A549 (cell line): Measurements from ENCODE around the gene DDR1. TPM values are rescaled to one million over a fixed set of nuclear protein-coding genes. Genes with fewer than 3 reads are reported as not detected.

Source experiments
- ATAC-seq, 2 experiments: fragments of 200-7000 bp in 1 of 2; fragments of >200 bp in 1 of 2; cut with Nextera tagmentation in 1 of 2; cut with Tn5 transposase in 1 of 2; 3 replicates each; pipeline versions ENCODE4 v1.8.0 to v1.9.1; 2018 to 2020; ENCODE audit warnings: mild to moderate bottlenecking in 1 of 2, moderate library complexity in 1 of 2
- CTCF ChIA-PET: fragments of 300-600 bp; sonication (Branson Sonifier 250); formaldehyde crosslinking; extraction: SDS; loops from one replicate; lab custom pipeline; 2021; ENCODE audit warnings: antibody characterized with exemption, inconsistent platforms; lab: Yijun Ruan, JAX
- POLR2A ChIA-PET: fragments of 350-600 bp; formaldehyde crosslinking; extraction: SDS; loops from one replicate; lab custom pipeline; 2021; ENCODE audit warnings: antibody characterized with exemption, inconsistent platforms; lab: Yijun Ruan, JAX
- DNase-seq, 2 experiments: peaks; one replicate each; pipeline versions ENCODE4 v3.0.0 to v3.0.0-alpha.2; 2011 to 2016; ENCODE audit warnings: low read depth in 1 of 2, low spot score in 1 of 2
- FAIRE-seq: peaks from 2 replicates; lab custom pipeline; 2011; peaks lifted over from hg19 to GRCh38; lab: Jason Lieb, UNC
- H3K27ac ChIP-seq, 2 experiments: fragments of >200 bp; sonication (Bioruptor Twin); formaldehyde crosslinking; 3 replicates each; pipeline ENCODE4 v1.5.1; 2016 to 2017
- H3K4me1 ChIP-seq: fragments of >200 bp; sonication (Bioruptor Twin); formaldehyde crosslinking; 3 replicates; pipeline ENCODE4 v1.6.1; 2016
- H3K4me2 ChIP-seq: fragments of >200 bp; sonication (Bioruptor Twin); formaldehyde crosslinking; 3 replicates; pipeline ENCODE4 v1.6.1; 2016
- H3K4me3 ChIP-seq: fragments of >200 bp; sonication (Bioruptor Twin); formaldehyde crosslinking; 3 replicates; pipeline ENCODE4 v1.5.1; 2016
- H3K9me3 ChIP-seq: fragments of >200 bp; sonication (Bioruptor Twin); formaldehyde crosslinking; 3 replicates; pipeline ENCODE4 v1.6.1; 2016
- BHLHE40 ChIP-seq: IDR thresholded peaks from 2 replicates; pipeline ENCODE4 v1.6.1; 2012; ENCODE audit warnings: low read depth, low read length, inconsistent platforms
- CBX8 ChIP-seq: fragments of 200-600 bp; sonication (generic); IDR thresholded peaks from 2 replicates; pipeline ENCODE4 v1.6.1; 2016
- CHD2 ChIP-seq: fragments of 150-350 bp; IDR thresholded peaks from 2 replicates; pipeline ENCODE4 v1.6.1; 2014; ENCODE audit warnings: low read length; ENCODE audit not compliant: partially characterized antibody
- EHMT2 ChIP-seq: fragments of 200-600 bp; sonication (generic); IDR thresholded peaks from 2 replicates; pipeline ENCODE4 v1.6.1; 2016; ENCODE audit warnings: antibody characterized with exemption, low read depth, mild to moderate bottlenecking, moderate library complexity
- ESRRA ChIP-seq: fragments of 150-350 bp; IDR thresholded peaks from 2 replicates; pipeline ENCODE4 v1.6.1; 2014; ENCODE audit warnings: mild to moderate bottlenecking, low read length, borderline replicate concordance
- FOSB ChIP-seq: fragments of 250-450 bp; sonication (Bioruptor Pico); IDR thresholded peaks from 2 replicates; pipeline ENCODE4 v1.5.0; 2020; ENCODE audit warnings: mild to moderate bottlenecking, moderate library complexity
- GATA3 ChIP-seq: IDR thresholded peaks from 2 replicates; pipeline ENCODE4 v1.6.1; 2012; ENCODE audit warnings: borderline replicate concordance
- HDAC2 ChIP-seq: fragments of 200-600 bp; sonication (generic); IDR thresholded peaks from 2 replicates; pipeline ENCODE4 v1.6.1; 2016
- HOXB13 ChIP-seq: fragments of 250-450 bp; sonication (Bioruptor Pico); IDR thresholded peaks from 2 replicates; pipeline ENCODE4 v1.5.0; 2020; ENCODE audit warnings: low read depth, mild to moderate bottlenecking, moderate library complexity
- JUNB ChIP-seq: fragments of >200 bp; sonication (Bioruptor Twin); formaldehyde crosslinking; IDR thresholded peaks from 2 replicates; pipeline ENCODE4 v1.6.1; 2016
- KDM1A ChIP-seq: fragments of 200-600 bp; sonication (generic); IDR thresholded peaks from 2 replicates; pipeline ENCODE4 v1.6.1; 2016; ENCODE audit warnings: low read depth, mild to moderate bottlenecking
- MAFK ChIP-seq: fragments of 450-650 bp; IDR thresholded peaks from 2 replicates; pipeline ENCODE4 v1.6.1; 2014; ENCODE audit not compliant: partially characterized antibody
- MAZ ChIP-seq: fragments of 150-350 bp; IDR thresholded peaks from 2 replicates; pipeline ENCODE4 v1.6.1; 2014; ENCODE audit warnings: antibody characterized with exemption, low read depth, low read length, borderline replicate concordance
- PHF8 ChIP-seq: fragments of 200-600 bp; sonication (generic); IDR thresholded peaks from 2 replicates; pipeline ENCODE4 v1.6.1; 2016; ENCODE audit warnings: low read depth, mild to moderate bottlenecking, antibody characterized with exemption, moderate library complexity, borderline replicate concordance
- POLR2AphosphoS2 ChIP-seq: conservative IDR thresholded peaks from 2 replicates; pipeline ENCODE4 v1.6.1; 2012; ENCODE audit warnings: low read length, improper control_type of control experiment, inconsistent platforms
- RCOR1 ChIP-seq: fragments of 150-350 bp; IDR thresholded peaks from 2 replicates; pipeline ENCODE4 v1.6.1; 2014; ENCODE audit warnings: antibody characterized with exemption, low read length, low read depth
- TFCP2L1 ChIP-seq: fragments of 250-450 bp; sonication (Bioruptor Pico); IDR thresholded peaks from 2 replicates; pipeline ENCODE4 v1.5.0; 2021; ENCODE audit warnings: mild to moderate bottlenecking
- ZFP36 ChIP-seq: fragments of 450-650 bp; IDR thresholded peaks from 2 replicates; pipeline ENCODE4 v1.6.1; 2014; ENCODE audit warnings: borderline replicate concordance; ENCODE audit not compliant: partially characterized antibody
- ZNF302 ChIP-seq: fragments of 250-450 bp; sonication (Bioruptor Pico); IDR thresholded peaks from 2 replicates; pipeline ENCODE4 v1.9.0; 2021; ENCODE audit warnings: inconsistent platforms, mild to moderate bottlenecking, moderate library complexity
- ZSCAN20 ChIP-seq: fragments of 250-450 bp; sonication (Bioruptor Pico); IDR thresholded peaks from 2 replicates; pipeline ENCODE4 v1.8.0; 2022; ENCODE audit warnings: mild to moderate bottlenecking, moderate library complexity
- WGBS: methylation state at CpG from one replicate; pipeline ENCODE4 v1.1.6; 2017; ENCODE audit errors: missing lambda C conversion rate; 5-methylcytosine and 5-hydroxymethylcytosine counted together
- polyA plus RNA-seq, 4 experiments: library from polyadenylated mRNA; depleted of rRNA in 3 of 4; stranded (reverse); fragments of >200 nt; fragmentation: RNase III in 1 of 4; extraction: RNeasy Plus Mini Kit Qiagen cat#74134 plus additional on column Dnase treatment in 1 of 4; gene quantifications; 2 replicates in 3 of 4; 3 replicates in 1 of 4; pipeline ENCODE4 v1.2.3, GENCODE V29; 2011 to 2017
- TF ChIP-seq, protein P1 (sequence below): fragments of >200 bp; sonication (Bioruptor Twin); formaldehyde crosslinking; IDR thresholded peaks from 2 replicates; pipeline ENCODE4 v1.6.1; 2016
- TF ChIP-seq, protein P2 (sequence below): fragments of >200 bp; sonication (Bioruptor Twin); formaldehyde crosslinking; IDR thresholded peaks from 3 replicates; pipeline ENCODE4 v1.5.1; 2016
- TF ChIP-seq, protein P3 (sequence below): IDR thresholded peaks from 2 replicates; pipeline ENCODE4 v1.6.1; 2012
- TF ChIP-seq, protein P4 (sequence below): IDR thresholded peaks from 2 replicates; pipeline ENCODE4 v1.6.1; 2012; ENCODE audit warnings: low read depth, borderline replicate concordance
- TF ChIP-seq, protein P5 (sequence below): fragments of 250-450 bp; sonication (Bioruptor Pico); IDR thresholded peaks from 2 replicates; pipeline ENCODE4 v1.5.0; 2020; ENCODE audit warnings: low read depth, mild to moderate bottlenecking, moderate library complexity

DDR1 gene
- polyA plus RNA-seq, 2 of the 4 experiments (the other 2 are of a cell fraction): 19.8 to 43.5 TPM

DNA sequence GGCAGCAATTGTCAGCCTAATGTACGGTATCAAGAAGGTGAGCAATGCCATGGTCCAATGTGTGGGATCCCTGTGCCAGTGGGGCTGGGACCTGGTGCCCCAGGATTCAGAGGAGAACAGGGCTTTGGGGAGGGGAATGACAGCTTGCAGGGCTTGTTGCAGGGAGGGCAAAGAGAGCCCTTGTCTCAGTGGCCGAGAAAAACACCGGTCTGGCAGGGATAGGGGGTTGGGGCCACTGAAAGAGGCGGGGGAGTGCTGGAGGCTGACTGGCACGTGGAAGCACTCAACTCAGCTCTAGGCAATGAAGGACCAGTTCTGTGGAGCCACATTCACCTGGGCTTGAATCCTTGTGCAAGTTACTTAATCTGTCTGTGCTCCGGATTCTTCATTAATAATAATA lies 52.9 kb downstream of the DDR1 start:
- ChIA-PET CTCF (no interaction called here), POLR2A (no interaction called here)
- ATAC-seq (no peak), FAIRE-seq (no peak), DNase-seq (no peak)
- TF ChIP-seq KDM1A (no peak), BHLHE40 (no peak), FOSB (CRISPR knock-in tag) (no peak), HDAC2 (no peak), POLR2AphosphoS2 (no peak), ZSCAN20 (no peak), HOXB13 (CRISPR knock-in tag) (no peak), PHF8 (no peak), RCOR1 (no peak), GATA3 (no peak), ESRRA (no peak), MAZ (no peak), ZFP36 (no peak)
- TF ChIP-seq, protein P1, sequence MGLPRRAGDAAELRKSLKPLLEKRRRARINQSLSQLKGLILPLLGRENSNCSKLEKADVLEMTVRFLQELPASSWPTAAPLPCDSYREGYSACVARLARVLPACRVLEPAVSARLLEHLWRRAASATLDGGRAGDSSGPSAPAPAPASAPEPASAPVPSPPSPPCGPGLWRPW: no peak
- no peak overlapping the region for H3K4me3 ChIP-seq
- H3K27ac ChIP-seq: no peak overlapping the region
- H3K9me3 ChIP-seq: no peaks in the 10 kb centered on the region
- H3K4me1 ChIP-seq: peaks cover 10% of the 10 kb centered on the region
- WGBS: 74% methylated on average over 6 of the region's 6 CpGs
- H3K4me2 ChIP-seq: no peak overlapping the region

DNA sequence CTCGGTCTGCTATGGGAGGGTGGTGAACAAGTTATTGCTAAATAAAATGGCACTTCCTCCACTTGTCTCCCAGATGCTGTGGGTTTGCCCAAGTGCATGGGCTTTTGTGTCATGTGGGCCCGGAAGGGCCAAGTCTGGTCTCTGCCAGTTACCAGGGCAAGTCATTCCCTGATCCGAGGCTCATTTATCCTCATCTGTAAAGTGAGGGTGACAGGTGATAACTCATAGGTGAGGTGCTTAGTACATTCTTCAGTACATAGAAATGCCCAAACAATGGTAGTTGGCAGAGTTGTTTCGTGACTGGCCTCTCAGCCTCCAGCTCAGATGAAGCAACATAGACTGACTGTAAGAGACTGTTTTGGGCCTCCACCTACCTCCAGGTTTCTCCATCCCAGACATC lies 54.4 kb downstream of the DDR1 start:
- H3K4me3 ChIP-seq: no peak overlapping the region
- H3K27ac ChIP-seq: no peak overlapping the region
- ChIA-PET CTCF (interaction anchor here (1.0 kb wide), 1 partner anchor 260 kb away, joined by 3 read pairs; no protein-coding TSS in a partner anchor), POLR2A (no interaction called here)
- H3K4me2 ChIP-seq: no peak overlapping the region
- H3K4me1 ChIP-seq: peaks cover 14% of the 10 kb centered on the region
- FAIRE-seq (no peak), DNase-seq (no peak)
- H3K9me3 ChIP-seq: no peaks in the 10 kb centered on the region
- 59% methylated on average over 4 of the region's 4 CpGs for WGBS
- TF ChIP-seq HOXB13 (CRISPR knock-in tag): no peak
- TF ChIP-seq, protein P1: no peak
- no peak for TF ChIP-seq CBX8
- TF ChIP-seq, protein P2, sequence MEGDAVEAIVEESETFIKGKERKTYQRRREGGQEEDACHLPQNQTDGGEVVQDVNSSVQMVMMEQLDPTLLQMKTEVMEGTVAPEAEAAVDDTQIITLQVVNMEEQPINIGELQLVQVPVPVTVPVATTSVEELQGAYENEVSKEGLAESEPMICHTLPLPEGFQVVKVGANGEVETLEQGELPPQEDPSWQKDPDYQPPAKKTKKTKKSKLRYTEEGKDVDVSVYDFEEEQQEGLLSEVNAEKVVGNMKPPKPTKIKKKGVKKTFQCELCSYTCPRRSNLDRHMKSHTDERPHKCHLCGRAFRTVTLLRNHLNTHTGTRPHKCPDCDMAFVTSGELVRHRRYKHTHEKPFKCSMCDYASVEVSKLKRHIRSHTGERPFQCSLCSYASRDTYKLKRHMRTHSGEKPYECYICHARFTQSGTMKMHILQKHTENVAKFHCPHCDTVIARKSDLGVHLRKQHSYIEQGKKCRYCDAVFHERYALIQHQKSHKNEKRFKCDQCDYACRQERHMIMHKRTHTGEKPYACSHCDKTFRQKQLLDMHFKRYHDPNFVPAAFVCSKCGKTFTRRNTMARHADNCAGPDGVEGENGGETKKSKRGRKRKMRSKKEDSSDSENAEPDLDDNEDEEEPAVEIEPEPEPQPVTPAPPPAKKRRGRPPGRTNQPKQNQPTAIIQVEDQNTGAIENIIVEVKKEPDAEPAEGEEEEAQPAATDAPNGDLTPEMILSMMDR: no peak
- no peak for TF ChIP-seq ZNF302 (CRISPR knock-in tag)
- TF ChIP-seq, protein P3, sequence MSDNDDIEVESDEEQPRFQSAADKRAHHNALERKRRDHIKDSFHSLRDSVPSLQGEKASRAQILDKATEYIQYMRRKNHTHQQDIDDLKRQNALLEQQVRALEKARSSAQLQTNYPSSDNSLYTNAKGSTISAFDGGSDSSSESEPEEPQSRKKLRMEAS: no peak
- TF ChIP-seq EHMT2: no peak
- no peak for TF ChIP-seq MAFK
- TF ChIP-seq HDAC2: no peak
- no peak for TF ChIP-seq PHF8
- TF ChIP-seq, protein P4, sequence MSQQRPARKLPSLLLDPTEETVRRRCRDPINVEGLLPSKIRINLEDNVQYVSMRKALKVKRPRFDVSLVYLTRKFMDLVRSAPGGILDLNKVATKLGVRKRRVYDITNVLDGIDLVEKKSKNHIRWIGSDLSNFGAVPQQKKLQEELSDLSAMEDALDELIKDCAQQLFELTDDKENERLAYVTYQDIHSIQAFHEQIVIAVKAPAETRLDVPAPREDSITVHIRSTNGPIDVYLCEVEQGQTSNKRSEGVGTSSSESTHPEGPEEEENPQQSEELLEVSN: no peak
- no peak for TF ChIP-seq CHD2
- TF ChIP-seq, all 56 proteins: peak for 0
- ATAC-seq: no peak

DNA sequence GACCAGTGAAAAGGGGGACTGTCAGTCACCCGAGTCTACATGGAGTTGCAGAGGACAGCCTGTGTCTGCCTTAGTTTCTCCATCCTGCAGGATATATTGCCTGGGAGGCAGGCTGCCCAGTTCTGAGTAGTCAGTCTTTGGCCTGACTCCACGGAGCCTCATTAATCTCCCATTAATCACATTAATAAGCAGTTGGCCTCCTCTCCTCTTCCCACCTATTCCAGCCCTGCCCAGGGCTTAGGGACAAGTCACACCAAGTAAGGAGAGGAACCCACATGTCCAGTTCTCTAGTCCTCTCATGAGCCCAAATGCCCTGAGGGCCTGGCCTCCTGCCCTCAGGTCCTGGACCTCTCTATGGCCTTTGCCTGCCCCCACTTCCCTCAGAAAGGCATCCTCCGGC lies 55.2 kb downstream of the DDR1 start:
- no peak overlapping the region for H3K4me3 ChIP-seq
- POLR2A ChIA-PET: no interaction called here
- H3K4me1 ChIP-seq: peaks cover 14% of the 10 kb centered on the region

More for the DNA sequence above, 55.2 kb downstream of the DDR1 start:
- CTCF ChIA-PET: interaction anchor here (1.5 to 4.7 kb wide), 2 partner anchors 130 to 141 kb away, joined by 4 to 47 read pairs; no protein-coding TSS in a partner anchor
- DNase-seq (no peak), ATAC-seq (no peak), FAIRE-seq (no peak)
- 82% methylated on average over 3 of the region's 3 CpGs for WGBS
- TF ChIP-seq JUNB (no peak), CHD2 (no peak), HDAC2 (no peak), TFCP2L1 (no peak)
- TF ChIP-seq, protein P5, sequence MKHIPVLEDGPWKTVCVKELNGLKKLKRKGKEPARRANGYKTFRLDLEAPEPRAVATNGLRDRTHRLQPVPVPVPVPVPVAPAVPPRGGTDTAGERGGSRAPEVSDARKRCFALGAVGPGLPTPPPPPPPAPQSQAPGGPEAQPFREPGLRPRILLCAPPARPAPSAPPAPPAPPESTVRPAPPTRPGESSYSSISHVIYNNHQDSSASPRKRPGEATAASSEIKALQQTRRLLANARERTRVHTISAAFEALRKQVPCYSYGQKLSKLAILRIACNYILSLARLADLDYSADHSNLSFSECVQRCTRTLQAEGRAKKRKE (CRISPR knock-in tag): no peak
- no peak overlapping the region for H3K27ac ChIP-seq
- no peaks in the 10 kb centered on the region for H3K9me3 ChIP-seq
- no peak overlapping the region for H3K4me2 ChIP-seq
